Keratinocyte (primary cell): Measurements from ENCODE around the gene SPP2. TPM values are rescaled to one million over a fixed set of nuclear protein-coding genes. Genes with fewer than 3 reads are reported as not detected.

Source experiments
- DNase-seq: peaks from one replicate; pipeline ENCODE4 v3.0.0-alpha.2; 2011; ENCODE audit warnings: low read depth, missing footprints, low spot score
- FAIRE-seq: peaks from 2 replicates; lab custom pipeline; 2011; peaks lifted over from hg19 to GRCh38; lab: Jason Lieb, UNC
- H2AFZ ChIP-seq: 2 replicates; pipeline ENCODE4 v1.6.0; 2012; ENCODE audit warnings: low read length, control low read depth, inconsistent platforms; ENCODE audit not compliant: control insufficient read depth
- H3K27ac ChIP-seq: 2 replicates; pipeline ENCODE4 v1.5.1; 2011; ENCODE audit warnings: low read length; ENCODE audit not compliant: control insufficient read depth, insufficient read depth
- H3K27me3 ChIP-seq: 3 replicates; pipeline ENCODE4 v1.6.0; 2011; ENCODE audit warnings: low read length; ENCODE audit not compliant: control insufficient read depth, insufficient read depth; ENCODE audit errors: extremely low read depth
- H3K36me3 ChIP-seq, 2 experiments: 2 replicates in 1 of 2; 3 replicates in 1 of 2; pipeline ENCODE4 v1.5.1; 2011; ENCODE audit warnings: low read length in 2 of 2, mild to moderate bottlenecking in 1 of 2; ENCODE audit not compliant: control insufficient read depth in 2 of 2, insufficient read depth in 2 of 2; ENCODE audit errors: extremely low read depth in 1 of 2
- H3K4me1 ChIP-seq: 3 replicates; pipeline ENCODE4 v1.5.1; 2011; ENCODE audit warnings: low read length; ENCODE audit not compliant: control insufficient read depth, insufficient read depth; ENCODE audit errors: extremely low read depth
- H3K4me2 ChIP-seq: 3 replicates; pipeline ENCODE4 v1.6.0; 2011; ENCODE audit warnings: low read depth, low read length; ENCODE audit not compliant: control insufficient read depth, insufficient read depth; ENCODE audit errors: extremely low read depth
- H3K4me3 ChIP-seq, 3 experiments: fragments of 200-600 bp in 1 of 3; sonication (generic) in 1 of 3; 2 replicates in 2 of 3; 3 replicates in 1 of 3; pipeline ENCODE4 v1.5.1; 2011 to 2016; ENCODE audit warnings: low read length in 3 of 3, mild to moderate bottlenecking in 3 of 3, control low read depth in 2 of 3, inconsistent platforms in 1 of 3, low read depth in 1 of 3, mixed read lengths in 1 of 3, mixed run types in 1 of 3, moderate library complexity in 1 of 3; ENCODE audit not compliant: control insufficient read depth in 2 of 3, insufficient read depth in 2 of 3; ENCODE audit errors: extremely low read depth in 1 of 3
- H3K79me2 ChIP-seq: 2 replicates; pipeline ENCODE4 v1.6.0; 2012; ENCODE audit warnings: low read length; ENCODE audit not compliant: control insufficient read depth, insufficient read depth
- H3K9ac ChIP-seq: 3 replicates; pipeline ENCODE4 v1.6.0; 2011; ENCODE audit warnings: low read length; ENCODE audit not compliant: control insufficient read depth, insufficient read depth; ENCODE audit errors: extremely low read depth
- H3K9me1 ChIP-seq: 3 replicates; pipeline ENCODE4 v1.6.0; 2011; ENCODE audit warnings: low read length; ENCODE audit not compliant: control insufficient read depth, insufficient read depth; ENCODE audit errors: extremely low read depth
- H3K9me3 ChIP-seq: 2 replicates; pipeline ENCODE4 v1.5.1; 2012; ENCODE audit warnings: low read depth, low read length; ENCODE audit not compliant: control insufficient read depth
- H4K20me1 ChIP-seq: 3 replicates; pipeline ENCODE4 v1.6.0; 2011; ENCODE audit warnings: low read length; ENCODE audit not compliant: control insufficient read depth, insufficient read depth; ENCODE audit errors: extremely low read depth
- CTCF ChIP-seq, 3 experiments: IDR thresholded peaks in 1 of 3; conservative IDR thresholded peaks in 1 of 3; optimal IDR thresholded peaks in 1 of 3; 2 replicates in 2 of 3; 3 replicates in 1 of 3; pipeline versions ENCODE3 to v1.5.1; 2011; ENCODE audit warnings: low read length in 3 of 3, mild to moderate bottlenecking in 3 of 3, moderate library complexity in 2 of 3, control low read depth in 1 of 3, inconsistent platforms in 1 of 3; ENCODE audit not compliant: insufficient read depth in 2 of 3; ENCODE audit errors: extremely low read depth in 1 of 3
- EZH2 ChIP-seq: IDR thresholded peaks from one replicate; pipeline ENCODE4 v1.6.1; 2012; ENCODE audit warnings: inconsistent platforms, mild to moderate bottlenecking, low read length, moderate library complexity
- dilution Hi-C: fragments of 300-500 bp; cut with MboI; formaldehyde crosslinking; loops from one replicate; pipeline ENCODE4 v1.7.0; 2020; ENCODE audit warnings: low sequenced_read_pairs; ENCODE audit not compliant: extremely low pct_ligation_motif_present
- polyA plus RNA-seq, 5 experiments: library from polyadenylated mRNA; depleted of rRNA in 3 of 5; stranded (reverse) in 3 of 5; stranded (forward) in 1 of 5; unstranded in 1 of 5; fragments of >200 nt; gene quantifications; 1 replicate in 1 of 5; 2 replicates in 3 of 5; 3 replicates in 1 of 5; pipeline versions ENCODE4 v1.2.1 to v1.2.3, GENCODE V29; 2011 to 2012; ENCODE audit warnings: missing spikeins in 2 of 5, low read depth in 1 of 5, low replicate concordance in 1 of 5

SPP2 gene
- polyA plus RNA-seq, 1 donor (not counting 4 experiments of a cell fraction or from before 2014, with no cell fraction given): 0.13 TPM

GRCh38 chr2:234019896-234020295 lies 30.6 kb upstream of the SPP2 start:
- TF ChIP-seq CTCF (optimal IDR thresholded peaks at IDR 0.05 in 1 of 3, IDR thresholded peaks at IDR 0.05 in 1 of 3, conservative IDR thresholded peaks at IDR 0.05 in 1 of 3; ENCODE audit: extremely low read depth in 1 of 3, insufficient read depth in 2 of 3, low read length in 3 of 3) (no peak), EZH2 (no peak)
- Histone ChIP-seq H3K79me2 (no peaks in the 10 kb centered on the region), H3K27me3 (no peaks in the 10 kb centered on the region), H3K4me1 (peaks cover 2% of the 10 kb centered on the region), H3K4me3 (no peak overlapping the region), H3K9ac (no peak overlapping the region), H3K4me2 (no peak overlapping the region), H3K27ac (no peak overlapping the region), H2AFZ (no peak overlapping the region), H3K9me1 (no peaks in the 10 kb centered on the region), H4K20me1 (no peaks in the 10 kb centered on the region), H3K36me3 (no peaks in the 10 kb centered on the region), H3K9me3 (peaks cover 2% of the 10 kb centered on the region)
- dilution Hi-C loops: no loop called here
- no peak for FAIRE-seq
- no peak for DNase-seq

GRCh38 chr2:234020332-234020731 lies 30.2 kb upstream of the SPP2 start:
- DNase-seq (no peak), FAIRE-seq (no peak)
- Histone ChIP-seq H3K4me1 (peaks cover 6% of the 10 kb centered on the region), H3K9ac (no peak overlapping the region), H3K79me2 (no peaks in the 10 kb centered on the region), H2AFZ (no peak overlapping the region), H3K36me3 (no peaks in the 10 kb centered on the region), H3K4me2 (no peak overlapping the region), H3K9me1 (no peaks in the 10 kb centered on the region), H3K9me3 (peaks cover 2% of the 10 kb centered on the region), H4K20me1 (no peaks in the 10 kb centered on the region), H3K4me3 (no peak overlapping the region), H3K27me3 (no peaks in the 10 kb centered on the region), H3K27ac (no peak overlapping the region)
- dilution Hi-C loops: no loop called here
- TF ChIP-seq CTCF (optimal IDR thresholded peaks at IDR 0.05 in 1 of 3, IDR thresholded peaks at IDR 0.05 in 1 of 3, conservative IDR thresholded peaks at IDR 0.05 in 1 of 3; ENCODE audit: extremely low read depth in 1 of 3, insufficient read depth in 2 of 3, low read length in 3 of 3): no peak
- TF ChIP-seq EZH2: no peak
